Islet precursor cell (in vitro differentiated cells): Measurements from ENCODE around the gene TTC9B.
"Not testable (repeated sequence)": the region's sequence is repeated elsewhere in the genome, so short reads cannot be mapped to it uniquely, and the experiment has no call there.

Experiments used
- DNase-seq: peaks from one replicate; pipeline ENCODE4 v3.0.0-alpha.2; 2018

The TTC9B gene

GRCh38 chr19:40232479-40232878, 14.3 kb upstream of the TTC9B start:
- peak; percentile 52 for DNase-seq

- DNase-seq: peak; percentile 76
Observed at GRCh38 chr19:40231544-40232424, 13.6 kb upstream of the TTC9B start.

GRCh38 chr19:40231057-40231456, 12.9 kb upstream of the TTC9B start:
- no peak for DNase-seq

GRCh38 chr19:40229926-40230417, 11.8 kb upstream of the TTC9B start:
- no peak for DNase-seq

DNA sequence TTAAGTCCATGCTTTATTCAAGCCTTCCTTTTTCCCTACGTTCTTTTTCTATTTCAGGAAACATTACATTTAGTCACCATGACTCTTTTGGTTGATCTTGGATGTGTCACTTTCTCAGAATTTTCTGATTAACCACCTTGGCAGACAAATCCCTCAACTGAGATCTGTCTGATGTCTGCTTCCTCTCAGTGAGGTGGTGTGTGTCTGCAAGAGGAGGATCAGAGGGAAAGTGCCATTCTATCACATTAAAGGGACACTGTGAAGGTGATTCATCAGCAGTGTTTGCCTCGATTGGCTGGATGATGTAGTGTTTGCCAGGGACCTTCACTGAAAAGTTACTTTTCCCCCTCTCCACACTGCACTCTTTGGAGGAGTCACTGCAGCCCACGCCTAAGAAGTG, 11.3 kb upstream of the TTC9B start:
- DNase-seq: no peak

DNA sequence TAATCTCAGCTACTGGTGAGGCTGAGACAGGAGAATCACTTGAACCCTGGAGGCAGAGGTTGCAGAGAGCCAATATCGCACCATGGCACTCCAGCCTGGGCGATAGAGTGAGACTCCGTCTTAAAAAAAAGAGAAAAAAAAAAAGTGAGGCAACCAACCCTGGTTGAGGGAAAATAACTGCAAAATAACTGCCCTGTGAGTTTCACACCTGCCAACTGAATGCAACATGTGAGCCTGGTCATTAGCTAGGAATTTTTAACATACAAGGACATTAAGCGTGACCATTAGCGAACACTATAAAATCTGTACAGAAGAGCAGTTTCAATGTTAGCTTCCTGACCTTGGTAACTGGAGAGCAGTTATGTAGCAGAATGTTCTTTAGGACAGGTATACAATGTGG, 10.7 kb upstream of the TTC9B start:
- no peak for DNase-seq

- no peak for DNase-seq
Observed at GRCh38 chr19:40228346-40228745, 10.2 kb upstream of the TTC9B start.

DNA sequence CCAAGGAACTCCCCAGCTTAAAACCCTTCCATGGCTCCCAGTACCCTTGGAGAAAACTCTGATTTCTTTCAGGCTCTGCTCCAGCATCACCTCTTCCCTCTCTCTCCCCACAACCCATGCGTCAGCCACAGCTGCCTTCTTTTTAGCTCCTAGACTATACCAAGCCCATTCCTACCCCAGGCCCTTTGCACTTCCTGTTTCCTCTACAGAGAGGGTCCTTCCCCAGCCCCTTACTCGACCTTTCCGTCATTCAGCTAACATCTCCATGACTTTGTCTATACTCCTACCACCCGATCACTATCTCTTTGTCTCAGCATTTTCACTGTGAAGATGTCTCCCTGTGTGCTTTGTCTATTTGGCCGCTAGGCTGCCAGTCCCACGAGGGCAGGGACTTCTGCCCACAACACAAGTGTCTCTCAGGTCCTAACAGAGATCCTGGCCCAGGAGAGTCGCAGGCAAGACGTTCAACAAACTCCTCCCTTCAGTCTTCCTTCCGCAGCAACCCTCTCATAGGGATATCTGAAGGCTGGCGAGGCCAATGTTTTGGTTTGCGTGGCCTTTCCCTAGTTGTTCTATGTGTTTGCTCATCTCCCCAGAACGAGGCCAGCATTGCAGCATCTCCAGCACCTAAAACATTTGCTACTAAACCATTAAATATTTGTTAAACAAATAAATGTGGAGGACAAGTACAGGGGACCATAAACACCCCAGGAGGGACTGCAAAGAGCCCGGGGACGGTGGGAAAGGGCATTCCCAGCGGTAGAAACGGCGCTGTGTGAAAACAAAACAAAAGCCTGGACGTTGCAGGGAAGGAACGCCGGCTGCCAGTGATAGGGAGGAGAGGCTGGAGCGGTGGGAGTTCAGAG, 7.5 kb upstream of the TTC9B start:
- no peak for DNase-seq

- DNase-seq: no peak
Observed at GRCh38 chr19:40224342-40225150, 6.4 kb upstream of the TTC9B start.

DNA sequence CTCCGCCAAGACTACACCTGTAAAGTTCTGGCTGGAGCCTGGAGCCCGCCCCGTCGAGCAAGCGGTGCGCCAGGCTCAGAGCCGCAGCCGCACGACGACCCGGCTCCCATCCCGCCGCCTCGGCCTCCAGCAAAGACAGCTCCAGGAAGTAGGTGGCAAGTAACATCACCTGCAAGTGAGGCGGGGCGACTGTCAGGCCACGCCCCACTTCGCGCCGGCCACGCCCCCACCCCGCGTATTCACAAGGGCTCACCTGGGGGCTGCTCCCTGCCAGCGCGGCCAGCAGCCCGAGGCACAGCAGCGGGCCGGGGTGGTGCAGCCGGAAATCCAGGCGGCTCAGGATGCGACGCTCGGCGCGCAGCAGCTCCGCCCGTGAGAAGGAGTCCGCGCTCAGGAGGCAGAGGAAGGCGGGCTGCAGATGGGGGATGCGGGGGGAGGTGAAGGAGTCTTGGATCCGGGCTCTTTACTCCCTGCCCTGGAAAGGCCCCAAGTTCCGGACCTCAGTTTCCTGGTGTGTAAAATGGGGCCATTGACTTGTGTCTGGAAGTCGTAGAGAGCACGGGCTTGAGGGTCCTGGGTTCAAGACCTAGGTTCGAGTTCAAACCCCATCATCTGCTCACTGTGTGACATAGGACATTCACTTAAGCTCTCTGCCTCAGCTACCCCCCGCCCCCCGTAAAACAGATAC, 5.1 kb upstream of the TTC9B start:
- peak; percentile 84 for DNase-seq

DNA sequence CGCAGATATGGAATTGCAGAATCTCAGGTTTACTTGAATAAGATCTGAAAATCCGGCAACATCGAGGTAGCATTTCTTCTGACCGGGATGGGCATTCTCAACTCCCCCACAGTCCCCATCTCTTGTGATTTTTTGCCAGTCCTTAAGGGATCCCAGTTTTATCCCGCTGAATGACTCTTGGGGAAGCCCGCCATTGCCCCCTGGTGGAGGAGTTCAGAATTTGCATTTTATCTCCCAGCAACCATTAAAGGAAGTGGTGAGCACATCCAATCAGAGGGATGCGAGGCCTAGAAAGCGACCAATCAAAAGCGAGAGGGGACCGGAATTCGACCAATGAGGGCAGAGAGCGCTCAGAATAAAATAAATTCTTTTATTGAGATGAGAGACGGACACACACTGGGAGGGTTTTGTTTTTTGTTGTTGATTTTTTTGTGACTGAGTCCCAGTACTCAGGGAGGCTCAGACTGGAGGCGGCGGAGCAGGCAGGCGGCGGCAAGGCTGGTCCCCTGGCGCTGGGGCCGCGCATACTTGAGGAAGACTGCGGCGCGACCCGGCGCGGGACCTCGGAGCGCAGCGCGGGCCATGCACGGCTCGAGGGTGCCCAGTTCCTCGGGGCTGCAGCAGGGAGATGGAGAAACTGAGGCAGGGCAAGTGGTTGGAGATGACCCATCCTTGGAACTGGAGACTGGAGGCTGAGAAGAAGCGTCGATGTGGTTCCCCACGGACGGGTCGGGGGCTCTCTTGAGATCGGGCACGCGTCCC, 3.9 kb upstream of the TTC9B start:
- DNase-seq: peak; percentile 86

- no peak for DNase-seq
Observed at GRCh38 chr19:40220674-40221073, 2.5 kb upstream of the TTC9B start.

- DNase-seq: peak; percentile 67
Observed at GRCh38 chr19:40219721-40220276, 1.6 kb upstream of the TTC9B start.

DNA sequence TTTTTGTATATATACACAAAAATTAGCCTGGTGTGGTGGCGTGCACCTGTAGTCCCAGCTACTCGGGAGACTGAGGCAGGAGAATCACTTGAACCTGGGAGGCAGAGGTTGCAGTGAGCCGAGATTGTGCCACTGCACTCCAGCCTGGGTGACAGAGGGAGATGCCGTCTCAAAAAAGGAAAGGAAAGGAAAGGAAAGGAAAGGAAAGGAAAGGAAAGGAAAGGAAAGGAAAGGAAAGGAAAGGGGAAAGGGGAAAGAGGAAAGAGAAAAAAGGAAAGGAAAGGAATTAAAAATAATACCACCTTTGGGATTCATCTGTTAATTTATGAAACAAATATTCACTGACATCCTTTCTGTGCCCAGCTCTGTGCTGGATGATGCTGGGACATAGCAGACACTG, 845 bp upstream of the TTC9B start:
- DNase-seq: not testable (repeated sequence)

GRCh38 chr19:40217027-40217810, 965 bp downstream of the TTC9B start:
- DNase-seq: peak; percentile 72

DNA sequence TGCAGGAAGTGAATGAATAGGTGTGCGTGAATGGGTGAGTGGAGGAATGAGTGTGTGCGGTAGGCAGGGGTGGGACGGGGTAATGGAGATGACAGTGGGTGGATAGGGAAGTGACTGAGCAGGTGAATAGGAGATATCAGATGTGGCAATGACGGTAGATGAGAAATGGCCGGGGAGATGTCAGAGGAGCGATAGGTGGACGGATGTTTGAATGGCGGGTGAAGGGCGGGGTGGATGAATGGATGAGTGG, 1.5 kb downstream of the TTC9B start:
- no peak for DNase-seq

DNA sequence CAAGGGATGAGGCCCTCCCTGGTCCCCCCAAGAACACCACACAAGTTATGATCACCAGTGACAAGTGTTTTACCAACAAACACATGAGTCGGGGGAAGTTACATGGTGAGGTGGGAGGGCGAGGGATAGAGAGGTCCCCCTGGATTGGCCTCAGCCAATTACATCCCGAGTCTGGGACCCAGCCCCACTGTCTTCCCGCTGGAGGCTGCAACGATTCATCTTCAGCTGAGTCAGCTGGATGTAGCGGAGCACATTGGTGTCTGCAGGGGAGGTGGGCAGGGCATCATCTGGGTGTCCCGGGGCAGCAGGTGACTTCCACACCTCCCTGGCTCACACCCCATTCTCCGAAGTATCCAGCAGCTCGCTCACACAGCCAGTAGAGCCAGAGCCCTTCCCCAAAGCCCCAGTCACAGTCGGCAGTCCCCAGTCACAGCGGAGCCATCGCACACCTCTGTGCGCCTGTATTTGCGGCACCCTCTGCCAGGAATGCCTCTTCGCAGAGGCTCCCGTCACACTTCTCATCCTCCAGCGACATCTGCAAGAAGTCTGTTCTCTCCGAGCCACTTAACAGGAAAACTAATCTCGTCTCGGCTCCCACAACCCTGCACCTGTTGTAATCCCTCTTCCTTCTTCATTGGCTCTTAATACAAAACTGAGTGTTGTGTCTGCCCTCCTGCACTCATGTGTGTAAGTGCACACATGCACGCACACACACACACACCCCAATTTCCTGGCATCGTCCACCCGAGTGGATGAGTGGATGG, 2.0 kb downstream of the TTC9B start:
- DNase-seq: no peak

GRCh38 chr19:40214936-40215335, 3.2 kb downstream of the TTC9B start:
- DNase-seq: no peak

GRCh38 chr19:40213882-40214570, 4.2 kb downstream of the TTC9B start:
- no peak for DNase-seq
